Nephron (organoid): Measurements from ENCODE around the gene TCF15.

Experiments
- H3K27ac Mint-ChIP-seq, 3 experiments: 2 replicates each; pipeline ENCODE4 v1.8.0; 2020; ENCODE audit warnings: mixed read lengths in 3 of 3, mild to moderate bottlenecking in 2 of 3, moderate library complexity in 1 of 3
- H3K27me3 Mint-ChIP-seq: 2 replicates; pipeline ENCODE4 v1.8.0; 2021; ENCODE audit warnings: low read depth, mild to moderate bottlenecking, moderate library complexity, mixed read lengths
- H3K36me3 Mint-ChIP-seq: 2 replicates; pipeline ENCODE4 v1.8.0; 2020; ENCODE audit warnings: low read depth, mixed read lengths
- H3K4me1 Mint-ChIP-seq: 2 replicates; pipeline ENCODE4 v1.8.0; 2020; ENCODE audit warnings: mixed read lengths
- H3K4me3 Mint-ChIP-seq, 3 experiments: 2 replicates each; pipeline ENCODE4 v1.8.0; 2020; ENCODE audit warnings: mild to moderate bottlenecking in 3 of 3, mixed read lengths in 3 of 3, moderate library complexity in 2 of 3
- H3K9me3 Mint-ChIP-seq: 2 replicates; pipeline ENCODE4 v1.8.0; 2020; ENCODE audit warnings: mixed read lengths
- CTCF ChIP-seq, 3 experiments: fragments of 200-600 bp; sonication (generic); IDR thresholded peaks; one replicate each; pipeline ENCODE4 v1.5.0; 2021; ENCODE audit warnings: antibody characterized with exemption in 3 of 3; ENCODE audit not compliant: unreplicated experiment in 3 of 3

The TCF15 gene

GRCh38 chr20:653590-654416 lies 43.7 kb upstream of the TCF15 start:
- peaks cover 22% of the 10 kb centered on the region for H3K4me1 Mint-ChIP-seq
- H3K36me3 Mint-ChIP-seq = peaks cover 15% of the 10 kb centered on the region
- H3K27ac Mint-ChIP-seq = peak overlapping the region in 2 of 3 experiments; percentile 32 to 44
- peaks cover 27% of the 10 kb centered on the region for H3K27me3 Mint-ChIP-seq
- peak in 1 of 3 experiments; percentile 41 for TF ChIP-seq CTCF (IDR thresholded peaks at IDR 0.05; ENCODE audit: unreplicated experiment in 3 of 3)
- H3K9me3 Mint-ChIP-seq = no peaks in the 10 kb centered on the region
- peak overlapping the region; percentile 76 to 84 (median 81) for H3K4me3 Mint-ChIP-seq

- peak within 1 kb of the TSS; percentile 2 to 60 (median 32) for H3K27ac Mint-ChIP-seq
- peaks cover 24% of the 10 kb centered on the region for H3K27me3 Mint-ChIP-seq
- peak; percentile 63 to 82 (median 63) for TF ChIP-seq CTCF (IDR thresholded peaks at IDR 0.05; ENCODE audit: unreplicated experiment in 3 of 3)
- peaks cover 21% of the 10 kb centered on the region for H3K36me3 Mint-ChIP-seq
- peaks cover 17% of the 10 kb centered on the region for H3K4me1 Mint-ChIP-seq
- no peaks in the 10 kb centered on the region for H3K9me3 Mint-ChIP-seq
- H3K4me3 Mint-ChIP-seq = peak within 1 kb of the TSS; percentile 80 to 88 (median 84)
Observed at GRCh38 chr20:653110-653589, 43.0 kb upstream of the TCF15 start, which contains the start of gene SRXN1. Gene SRXN1 (minus strand): TSS chr20:653200. CDS start chr20:653185, 15 bp downstream.

- Mint-ChIP-seq H3K36me3 (peaks cover 26% of the 10 kb centered on the region), H3K27ac (no peak overlapping the region), H3K9me3 (no peaks in the 10 kb centered on the region), H3K4me3 (peak overlapping the region; percentile 76 to 88 (median 80)), H3K27me3 (peaks cover 20% of the 10 kb centered on the region), H3K4me1 (peaks cover 13% of the 10 kb centered on the region)
- no peak for TF ChIP-seq CTCF (IDR thresholded peaks at IDR 0.05; ENCODE audit: unreplicated experiment in 3 of 3)
Observed at GRCh38 chr20:652615-653109, 42.6 kb upstream of the TCF15 start.

GRCh38 chr20:651713-652614 lies 41.9 kb upstream of the TCF15 start:
- Mint-ChIP-seq H3K4me3 (peak overlapping the region; percentile 76 to 88 (median 80)), H3K36me3 (peaks cover 32% of the 10 kb centered on the region), H3K9me3 (no peaks in the 10 kb centered on the region), H3K27ac (peak overlapping the region; percentile 1 to 60 (median 2)), H3K4me1 (peaks cover 13% of the 10 kb centered on the region), H3K27me3 (peaks cover 16% of the 10 kb centered on the region)
- no peak for TF ChIP-seq CTCF (IDR thresholded peaks at IDR 0.05; ENCODE audit: unreplicated experiment in 3 of 3)

- peak overlapping the region in 1 of 3 experiments; percentile 39 for H3K27ac Mint-ChIP-seq
- peaks cover 13% of the 10 kb centered on the region for H3K4me1 Mint-ChIP-seq
- no peak for TF ChIP-seq CTCF (IDR thresholded peaks at IDR 0.05; ENCODE audit: unreplicated experiment in 3 of 3)
- peak overlapping the region; percentile 76 to 88 (median 80) for H3K4me3 Mint-ChIP-seq
- peaks cover 10% of the 10 kb centered on the region for H3K27me3 Mint-ChIP-seq
- peaks cover 32% of the 10 kb centered on the region for H3K36me3 Mint-ChIP-seq
- H3K9me3 Mint-ChIP-seq = no peaks in the 10 kb centered on the region
Observed at GRCh38 chr20:650954-651353, 40.8 kb upstream of the TCF15 start.
